Kidney (tissue), 14 donors: ENCODE measurements around the gene MAPT. TPM values are rescaled to one million over a fixed set of nuclear protein-coding genes. Genes with fewer than 3 reads are reported as not detected.
A peak's percentile ranks its signal among the peaks of the same experiment; 100 is the strongest.
"Not testable (repeated sequence)": the region's sequence is repeated elsewhere in the genome, so short reads cannot be mapped to it uniquely, and the experiment has no call there.

Experiments
- DNase-seq, 5 donors: peaks; one replicate each; pipeline ENCODE4 v3.0.0-alpha.2; 2013 to 2020
- FAIRE-seq: peaks from 2 replicates; lab custom pipeline; 2012; peaks lifted over from hg19 to GRCh38; lab: Jason Lieb, UNC
- H3K27ac ChIP-seq, 2 donors: one replicate each; pipeline ENCODE4 v1.7.0; 2013; ENCODE audit warnings: low read depth in 2 of 2, low read length in 2 of 2, inconsistent platforms in 1 of 2
- H3K27me3 ChIP-seq: one replicate; pipeline ENCODE4 v1.7.1; 2013; ENCODE audit warnings: low read length, inconsistent platforms; ENCODE audit not compliant: control insufficient read depth, insufficient read depth
- H3K36me3 ChIP-seq, 3 donors: one replicate each; pipeline versions ENCODE4 v1.7.0 to v1.7.1; 2013; ENCODE audit warnings: low read length in 3 of 3, control low read depth in 1 of 3, inconsistent platforms in 1 of 3; ENCODE audit not compliant: insufficient read depth in 3 of 3, control insufficient read depth in 2 of 3
- H3K4me1 ChIP-seq, 3 donors: one replicate each; pipeline versions ENCODE4 v1.7.0 to v1.7.1; 2013; ENCODE audit warnings: low read length in 3 of 3, inconsistent platforms in 1 of 3, low read depth in 1 of 3; ENCODE audit not compliant: control insufficient read depth in 2 of 3, insufficient read depth in 2 of 3
- H3K4me3 ChIP-seq, 3 donors: one replicate each; pipeline versions ENCODE4 v1.7.0 to v1.8.1; 2013; ENCODE audit warnings: low read length in 3 of 3, control low read depth in 1 of 3, inconsistent platforms in 1 of 3
- H3K9ac ChIP-seq, 3 donors: one replicate each; pipeline versions ENCODE4 v1.7.0 to v1.7.1; 2013; ENCODE audit warnings: low read length in 3 of 3, control low read depth in 1 of 3, inconsistent platforms in 1 of 3
- H3K9me3 ChIP-seq, 3 donors: one replicate each; pipeline versions ENCODE4 v1.7.0 to v1.7.1; 2013; ENCODE audit warnings: low read length in 3 of 3, control low read depth in 1 of 3, inconsistent platforms in 1 of 3; ENCODE audit not compliant: control insufficient read depth in 2 of 3, insufficient read depth in 1 of 3
- CTCF ChIP-seq: IDR thresholded peaks from 3 replicates; pipeline ENCODE4 v1.5.1; 2012; ENCODE audit warnings: mild to moderate bottlenecking, moderate library complexity, borderline replicate concordance; ENCODE audit not compliant: insufficient read depth; ENCODE audit errors: extremely low read depth
- intact Hi-C: fragments of 100-400 bp; cut with DNase I; formaldehyde crosslinking; loops from one replicate; pipeline ENCODE4 v1.11.1; 2022
- polyA plus RNA-seq: library from polyadenylated mRNA; stranded (reverse); fragments of 350-450 nt; fragmentation: Illumina TruSeq; extraction: RNeasy Lipid Tissue Mini Kit (QIAGEN cat#74804); gene quantifications from one replicate; pipeline ENCODE4 v1.2.3, GENCODE V29; 2014; ENCODE audit warnings: low read depth, low replicate concordance; ENCODE audit not compliant: insufficient read depth
- total RNA-seq: library from RNA; stranded (reverse); fragmentation: NEBNext Ultra II Directional; extraction: Animal tissue kit (Norgen Biotek cat#: 25700); gene quantifications from one replicate; pipeline ENCODE4 v1.2.1, GENCODE V29; 2021
- donor health status: control.
- donor health status: control.
- donor health status: control.
- donor health status: control.
- donor health status: control.
- donor health status: DM: yes; HTN: yes; CAD: no.
- donor health status: Normal renal cell carcinoma (clear cell type).

The MAPT gene
- total and polyA plus RNA-seq, 2 donors from 2014 or later: 2.9 to 15.4 TPM

DNA sequence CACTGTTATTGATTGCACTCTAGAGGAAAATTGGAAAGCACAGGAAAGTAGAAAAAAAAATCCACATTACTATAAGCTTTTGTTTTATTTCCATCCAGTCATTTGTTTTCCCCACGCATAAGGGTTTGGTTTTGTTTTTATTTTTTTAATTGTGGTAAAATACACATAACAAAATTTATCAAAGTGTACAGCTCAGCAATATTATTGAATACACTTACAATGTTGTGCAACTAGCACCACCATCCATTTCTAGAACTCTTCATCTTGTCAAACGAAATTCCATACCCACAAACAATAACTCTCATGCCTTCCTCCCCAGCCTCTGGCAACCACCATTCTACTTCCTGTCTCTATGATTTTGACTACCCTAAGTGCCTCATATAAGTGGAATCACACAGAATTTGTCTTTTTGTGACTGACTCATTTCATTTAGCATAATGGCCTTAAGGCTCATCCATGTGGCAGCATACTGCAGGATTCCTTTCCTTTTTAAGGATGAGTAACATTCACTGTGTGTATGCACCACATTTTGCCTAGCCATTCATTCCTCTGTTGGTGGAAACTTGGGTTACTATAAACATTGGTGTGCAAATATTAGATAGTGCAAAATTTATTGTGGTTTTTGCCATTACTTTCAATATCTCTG, 38.5 kb upstream of the MAPT start:
- Histone ChIP-seq H3K27ac (no peak overlapping the region), H3K9me3 (no peaks in the 10 kb centered on the region), H3K4me3 (no peak overlapping the region), H3K36me3 (no peaks in the 10 kb centered on the region), H3K27me3 (no peaks in the 10 kb centered on the region), H3K4me1 (no peaks in the 10 kb centered on the region), H3K9ac (no peak overlapping the region)
- DNase-seq (no peak), FAIRE-seq (no peak)
- intact Hi-C loops: no loop called here
- TF ChIP-seq CTCF: no peak

GRCh38 chr17:45857977-45858708, 36.2 kb upstream of the MAPT start:
- intact Hi-C loops: no loop called here
- DNase-seq (peak in 4 of 5 donors; percentile 56 to 92 (median 86)), FAIRE-seq (no peak)
- Histone ChIP-seq H3K27ac (no peak overlapping the region), H3K36me3 (no peaks in the 10 kb centered on the region), H3K4me3 (no peak overlapping the region), H3K27me3 (no peaks in the 10 kb centered on the region), H3K9ac (no peak overlapping the region), H3K4me1 (no peaks in the 10 kb centered on the region), H3K9me3 (no peaks in the 10 kb centered on the region)
- TF ChIP-seq CTCF: no peak

DNA sequence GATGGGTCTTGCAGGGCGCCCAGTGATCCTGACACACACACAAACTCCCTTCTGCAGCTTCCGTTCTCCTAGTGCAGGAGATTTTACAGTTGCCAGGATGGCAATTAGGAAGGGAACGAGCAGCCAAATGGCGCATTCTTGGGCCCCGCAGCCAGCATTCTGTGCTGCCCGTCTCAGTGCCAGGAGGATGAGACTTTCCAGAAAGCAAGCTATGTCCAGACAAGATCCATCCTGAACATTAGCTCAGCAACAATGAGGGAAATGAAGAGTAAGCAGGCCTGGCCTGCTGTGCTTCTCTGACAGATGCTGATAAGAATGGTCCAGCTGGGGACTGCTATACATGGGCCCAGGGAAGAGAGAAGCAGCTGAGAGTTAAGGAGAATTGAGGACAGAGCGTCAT, 33.2 kb upstream of the MAPT start:
- Histone ChIP-seq H3K9ac (no peak overlapping the region), H3K27ac (no peak overlapping the region), H3K36me3 (no peaks in the 10 kb centered on the region), H3K4me3 (no peak overlapping the region), H3K4me1 (no peaks in the 10 kb centered on the region), H3K9me3 (no peaks in the 10 kb centered on the region), H3K27me3 (no peaks in the 10 kb centered on the region)
- no peak for TF ChIP-seq CTCF
- DNase-seq (no peak), FAIRE-seq (no peak)
- intact Hi-C loops: no loop called here

DNA sequence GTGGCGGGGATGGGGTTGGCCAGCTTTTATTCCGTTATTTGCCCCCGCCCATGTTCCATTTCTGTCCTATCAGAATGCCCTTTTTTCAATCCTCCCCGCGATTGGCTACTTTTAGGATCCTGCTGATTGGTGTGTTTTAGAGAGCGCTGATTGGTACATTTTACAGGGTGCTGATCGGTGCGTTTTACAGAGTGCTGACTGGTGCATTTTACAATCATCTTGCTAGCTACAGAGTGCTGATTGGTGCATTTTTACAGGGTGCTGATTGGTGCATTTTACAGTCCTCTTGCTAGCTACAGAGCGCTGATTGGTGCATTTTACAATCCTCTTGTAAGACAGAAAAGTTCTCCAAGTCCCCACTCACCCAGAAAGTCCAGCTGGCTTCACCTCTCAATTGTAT, 32.2 kb upstream of the MAPT start:
- FAIRE-seq, H3K9ac ChIP-seq, H3K9me3 ChIP-seq, H3K27me3 ChIP-seq, H3K36me3 ChIP-seq, intact Hi-C loops, DNase-seq, H3K4me1 ChIP-seq, H3K4me3 ChIP-seq, H3K27ac ChIP-seq: not testable (repeated sequence)
